SK-N-MC (cell line): ENCODE data around the gene ARHGAP35.

Experiments used
- EZH2 ChIP-seq: fragments of 200-600 bp; sonication (generic); IDR thresholded peaks from one replicate; pipeline ENCODE4 v1.6.1; 2017; ENCODE audit warnings: antibody characterized with exemption
- FOXP2 ChIP-seq: optimal IDR thresholded peaks from 2 replicates; pipeline ENCODE3; 2011; ENCODE audit warnings: mild to moderate bottlenecking, moderate library complexity; ENCODE audit not compliant: insufficient read depth; ENCODE audit errors: extremely low read length, control extremely low read depth
- POLR2AphosphoS5 ChIP-seq: IDR thresholded peaks from 2 replicates; pipeline ENCODE4 v1.6.1; 2012; ENCODE audit warnings: mild to moderate bottlenecking, low read depth, low read length, borderline replicate concordance

DNA sequence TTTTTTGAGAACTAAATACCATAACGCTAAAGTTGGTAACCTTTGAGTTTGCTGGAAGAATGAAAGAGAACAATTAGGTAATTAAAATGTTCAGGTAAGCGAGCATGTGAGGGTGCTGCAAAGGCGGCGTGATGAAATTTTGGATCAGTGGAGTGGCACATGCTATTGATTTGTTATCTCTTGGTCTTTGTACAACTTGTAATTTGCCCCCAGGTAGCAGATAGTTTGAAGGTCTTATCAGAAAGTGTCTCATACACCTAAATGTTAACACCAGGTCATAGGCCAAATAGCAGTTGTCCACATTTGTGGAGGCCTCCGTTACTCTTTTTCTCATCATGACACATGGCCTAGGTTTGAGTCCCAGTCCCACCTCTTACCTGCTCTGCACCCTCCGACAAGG, 14.9 kb downstream of the ARHGAP35 start:
- TF ChIP-seq POLR2AphosphoS5: no peak
- no peak for TF ChIP-seq EZH2
- no peak for TF ChIP-seq FOXP2
